Measurements from ENCODE around the gene SCFD2.
A peak's percentile ranks its signal among the peaks of the same experiment; 100 is the strongest.

The SCFD2 gene

GRCh38 chr4:53364624-53365023, 1.2 kb downstream of the SCFD2 start:
- no peak for DNase-seq (ENCODE audit: low read depth in 1 of 2, low spot score in 1 of 2)
- Histone ChIP-seq H3K27me3 (ENCODE audit: insufficient read depth, poor library complexity, severe bottlenecking) (no peaks in the 10 kb centered on the region), H3K4me3 (replicated peaks; ENCODE audit: insufficient read depth, low read length) (peak overlapping the region; percentile 98), H3K27ac (replicated peaks) (no peak overlapping the region; the same call in 1 of the 2 replicates)
- TF ChIP-seq GABPA (IDR thresholded peaks at IDR 0.05; ENCODE audit: low read depth) (no peak), CTCF (IDR thresholded peaks at IDR 0.05; ENCODE audit: insufficient read depth, low read length) (no peak), POLR2AphosphoS5 (IDR thresholded peaks at IDR 0.05; ENCODE audit: low read depth) (no peak), SPI1 (IDR thresholded peaks at IDR 0.05; ENCODE audit: borderline replicate concordance, low read depth) (no peak), REST (IDR thresholded peaks at IDR 0.05; ENCODE audit: insufficient replicate concordance, low read depth) (no peak)

GRCh38 chr4:53362093-53362492, 3.8 kb downstream of the SCFD2 start:
- Histone ChIP-seq H3K27me3 (ENCODE audit: insufficient read depth, poor library complexity, severe bottlenecking) (no peaks in the 10 kb centered on the region), H3K27ac (replicated peaks) (no peak overlapping the region), H3K4me3 (replicated peaks; ENCODE audit: insufficient read depth, low read length) (no peak overlapping the region)
- DNase-seq (ENCODE audit: low read depth in 1 of 2, low spot score in 1 of 2) = no peak
- no peak for TF ChIP-seq CTCF (IDR thresholded peaks at IDR 0.05; ENCODE audit: insufficient read depth, low read length)
- TF ChIP-seq REST (IDR thresholded peaks at IDR 0.05; ENCODE audit: insufficient replicate concordance, low read depth) = no peak
- TF ChIP-seq GABPA (IDR thresholded peaks at IDR 0.05; ENCODE audit: low read depth) = no peak
- TF ChIP-seq SPI1 (IDR thresholded peaks at IDR 0.05; ENCODE audit: borderline replicate concordance, low read depth) = no peak

GRCh38 chr4:53361451-53361850, 4.4 kb downstream of the SCFD2 start:
- H3K4me3 ChIP-seq (replicated peaks; ENCODE audit: insufficient read depth, low read length) = no peak overlapping the region
- DNase-seq (ENCODE audit: low read depth in 1 of 2, low spot score in 1 of 2) = no peak
- H3K27me3 ChIP-seq (ENCODE audit: insufficient read depth, poor library complexity, severe bottlenecking) = no peaks in the 10 kb centered on the region
- no peak overlapping the region for H3K27ac ChIP-seq (replicated peaks)
- TF ChIP-seq GABPA (IDR thresholded peaks at IDR 0.05; ENCODE audit: low read depth) (no peak), POLR2AphosphoS5 (IDR thresholded peaks at IDR 0.05; ENCODE audit: low read depth) (no peak), REST (IDR thresholded peaks at IDR 0.05; ENCODE audit: insufficient replicate concordance, low read depth) (no peak)

Data from HL-60 (cell line).